Fibroblast of gingiva (primary cell): ENCODE data around the gene CD1E.
"Not testable (repeated sequence)": the region's sequence is repeated elsewhere in the genome, so short reads cannot be mapped to it uniquely, and the experiment has no call there.

Experiments used
- DNase-seq: peaks from one replicate; pipeline ENCODE4 v3.0.0-alpha.2; 2011; ENCODE audit warnings: low read depth

Gene CD1E

DNA sequence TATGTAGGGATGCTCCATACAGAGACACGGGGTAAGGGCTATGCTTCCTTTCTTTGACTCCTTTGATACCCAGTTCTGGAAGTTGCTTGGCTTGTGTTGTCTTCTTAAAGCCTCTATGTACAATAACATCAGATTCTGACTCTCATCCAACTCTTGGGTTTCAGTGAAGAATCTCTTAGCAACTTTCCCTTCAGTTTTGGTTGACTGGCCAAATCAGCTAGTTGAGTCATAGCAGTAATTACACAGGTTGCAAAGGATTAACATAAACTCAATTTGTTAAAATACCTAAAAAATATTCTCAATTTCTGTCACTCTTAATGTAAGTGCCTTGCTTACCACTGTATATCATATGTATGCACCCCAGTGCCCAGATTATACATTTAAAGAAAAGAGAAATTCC, 9.2 kb downstream of the CD1E start:
- DNase-seq = no peak

- no peak for DNase-seq
These were observed 13.1 kb downstream of the CD1E start for GRCh38 chr1:158366783-158367182.

- no peak for DNase-seq
These were observed 17.7 kb downstream of the CD1E start for GRCh38 chr1:158371188-158371953.

- not testable (repeated sequence) for DNase-seq
These were observed 20.4 kb downstream of the CD1E start for GRCh38 chr1:158374101-158374500.

DNA sequence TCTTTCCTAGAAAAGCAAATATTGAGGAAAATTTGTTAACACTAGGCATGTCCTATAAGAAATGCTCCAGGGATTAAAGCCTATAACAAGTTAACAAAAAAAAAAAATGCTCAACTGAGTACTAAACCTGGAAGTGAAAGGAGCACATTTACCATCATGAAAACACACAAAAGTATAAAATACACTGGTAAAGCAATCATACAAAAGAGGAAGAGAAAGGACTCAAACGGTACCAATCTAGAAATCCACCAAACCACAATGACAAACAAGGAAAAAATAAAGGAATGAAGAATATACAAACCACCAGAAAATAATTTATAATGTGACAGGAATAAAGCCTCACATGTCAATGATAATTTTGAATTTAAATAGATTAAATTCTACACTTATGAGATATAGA, 21.2 kb downstream of the CD1E start:
- DNase-seq = no peak

GRCh38 chr1:158390331-158390730, 36.6 kb downstream of the CD1E start:
- DNase-seq = no peak

GRCh38 chr1:158391099-158391498, 37.4 kb downstream of the CD1E start:
- DNase-seq = no peak

DNA sequence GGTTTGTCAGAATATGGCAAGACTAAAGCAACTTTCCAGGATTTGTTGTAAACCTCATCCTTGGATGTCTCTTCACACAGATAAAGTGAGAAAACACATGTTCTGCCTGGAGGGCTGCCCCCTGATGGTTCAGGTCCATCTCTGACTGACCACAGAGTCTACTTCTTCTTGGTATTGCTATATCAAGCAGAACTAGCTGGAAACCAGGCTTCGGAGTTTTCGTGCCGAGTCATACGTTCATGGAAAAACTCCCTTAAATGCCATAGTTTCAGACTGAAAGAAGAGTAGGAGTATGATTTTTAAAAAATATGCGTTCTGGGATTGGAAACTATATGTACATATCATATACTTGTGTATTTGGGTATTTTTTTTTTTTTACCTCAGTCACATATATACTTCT, 39.8 kb downstream of the CD1E start:
- DNase-seq = no peak

DNA sequence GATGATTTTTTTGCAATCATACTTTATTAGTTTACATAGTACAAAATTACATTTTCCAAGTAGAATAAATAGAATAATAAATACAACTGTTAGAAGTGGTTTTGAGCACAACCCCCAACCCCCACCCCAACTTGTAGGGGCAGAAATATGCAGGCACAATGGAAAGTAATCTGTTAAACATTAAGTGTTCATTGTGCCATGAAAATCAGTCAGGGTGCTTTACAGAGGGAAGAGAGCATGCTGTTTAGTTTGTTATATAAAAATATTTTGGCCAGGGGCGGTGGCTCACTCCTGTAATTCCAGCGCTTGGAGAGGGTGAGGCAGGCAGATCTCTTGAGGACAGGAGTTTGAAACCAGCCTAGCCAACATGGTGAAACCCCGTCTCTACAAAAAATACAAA, 43.0 kb downstream of the CD1E start:
- DNase-seq = no peak

- DNase-seq = no peak
These were observed 45.3 kb downstream of the CD1E start, which contains the start of gene OR10T2 for GRCh38 chr1:158398818-158399514. Gene OR10T2, minus strand, starts transcription at chr1:158399466. Its CDS starts 0 bp downstream, at chr1:158399466.

DNA sequence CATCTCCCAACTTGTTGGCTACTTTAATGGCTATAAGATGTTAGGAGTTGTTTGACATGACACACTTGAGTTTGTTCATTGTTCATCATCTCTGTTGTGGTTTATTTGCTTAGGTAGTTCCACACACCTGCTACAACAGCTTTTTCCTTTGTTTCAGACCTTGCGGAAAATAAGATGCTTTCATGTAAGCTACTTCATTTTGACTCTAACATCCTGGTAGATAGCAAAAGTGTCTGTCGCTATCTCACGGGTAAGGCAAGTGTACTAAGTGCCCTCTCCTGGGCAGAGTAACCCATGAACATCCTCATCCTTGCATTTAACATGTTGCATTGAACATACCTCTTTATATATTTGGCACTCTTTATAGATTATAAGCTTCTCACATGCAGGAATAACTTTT, 47.2 kb downstream of the CD1E start:
- no peak for DNase-seq

GRCh38 chr1:158407092-158407491, 53.4 kb downstream of the CD1E start:
- DNase-seq = no peak
